Measurements from ENCODE around the gene GRIK1.

GRIK1 gene

DNA sequence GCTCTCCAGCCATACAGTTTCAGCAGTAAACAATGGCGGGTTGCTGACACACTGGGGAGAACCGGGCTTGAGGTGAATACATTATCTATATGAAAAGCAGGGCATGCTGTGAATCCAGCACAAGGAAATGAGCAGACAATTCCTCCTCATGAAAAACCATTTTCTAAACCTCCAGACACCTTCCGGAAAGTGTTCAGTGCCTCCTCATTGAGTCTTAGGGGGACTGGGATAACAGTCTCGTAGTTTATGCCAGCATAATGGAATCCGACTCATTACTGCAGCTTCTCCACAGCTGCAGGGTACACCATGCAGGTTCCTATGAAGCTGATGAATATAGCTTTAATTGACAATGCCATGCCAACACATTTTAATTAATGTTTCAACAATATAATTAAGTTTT lies 356.9 kb downstream of the GRIK1 start:
- DNase-seq: no peak

DNA sequence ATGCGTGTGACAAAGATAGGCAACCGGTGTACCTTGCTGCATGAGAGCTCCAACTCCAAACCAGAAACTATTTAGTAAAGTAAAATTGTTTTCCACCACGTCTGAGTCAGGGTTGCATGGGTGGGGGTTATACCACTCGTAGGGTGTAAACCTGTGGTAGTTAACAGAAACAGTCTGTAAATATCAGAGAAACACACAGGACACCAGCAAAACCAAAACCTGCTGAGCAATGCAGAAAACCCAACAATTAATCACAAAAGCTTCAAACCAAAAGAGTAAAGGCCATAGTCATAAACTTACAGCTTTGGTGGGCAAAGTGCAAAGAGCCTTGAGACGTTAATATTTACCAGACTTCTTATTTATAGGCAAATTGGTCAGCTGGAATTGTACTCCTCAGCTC lies 358.4 kb downstream of the GRIK1 start:
- DNase-seq: no peak

DNA sequence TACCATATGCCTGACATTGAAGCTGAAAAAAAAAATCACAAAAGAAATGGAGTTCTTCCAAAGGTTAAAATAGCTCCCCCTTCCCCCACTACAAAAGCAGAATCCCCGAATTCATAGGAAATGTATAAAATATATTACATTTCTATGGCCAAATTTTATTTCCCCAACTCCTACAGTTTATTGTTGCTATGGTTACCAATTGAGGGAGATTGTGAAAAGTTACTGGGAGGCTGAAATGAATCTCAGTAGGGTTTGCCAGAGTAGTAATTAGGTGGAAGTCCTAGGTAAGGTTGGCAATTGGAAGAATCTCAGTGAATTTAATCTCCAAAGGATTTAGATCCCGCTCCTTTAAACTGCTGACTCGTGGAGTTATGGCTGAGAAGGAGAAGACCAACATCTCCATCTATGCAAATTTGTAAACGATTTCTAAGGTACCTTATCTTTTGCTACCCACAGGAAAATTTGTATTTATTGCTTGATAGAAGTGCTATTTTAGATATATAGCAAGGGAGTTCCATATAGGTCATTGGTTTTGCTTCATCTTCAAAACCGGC lies 359.0 kb downstream of the GRIK1 start:
- DNase-seq: no peak

DNA sequence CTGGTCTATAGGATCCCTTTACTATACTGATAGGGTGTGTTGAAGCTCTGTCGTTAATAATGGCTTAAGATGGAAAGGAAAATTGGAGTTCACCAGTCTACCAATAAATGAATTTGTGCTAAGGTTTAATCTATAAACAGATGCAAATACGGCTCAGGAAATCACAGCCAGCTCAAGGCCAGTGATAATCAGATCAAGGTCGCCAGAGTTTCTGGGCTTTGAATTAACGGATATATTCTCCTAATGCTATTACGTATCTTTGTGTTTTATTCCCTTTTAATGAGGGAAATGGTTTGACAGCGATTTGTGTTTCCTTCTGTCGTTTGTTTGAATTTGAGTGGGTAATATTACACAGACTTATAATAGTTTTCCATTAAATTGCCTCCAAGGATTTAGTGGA lies 361.5 kb downstream of the GRIK1 start:
- no peak for DNase-seq

DNA sequence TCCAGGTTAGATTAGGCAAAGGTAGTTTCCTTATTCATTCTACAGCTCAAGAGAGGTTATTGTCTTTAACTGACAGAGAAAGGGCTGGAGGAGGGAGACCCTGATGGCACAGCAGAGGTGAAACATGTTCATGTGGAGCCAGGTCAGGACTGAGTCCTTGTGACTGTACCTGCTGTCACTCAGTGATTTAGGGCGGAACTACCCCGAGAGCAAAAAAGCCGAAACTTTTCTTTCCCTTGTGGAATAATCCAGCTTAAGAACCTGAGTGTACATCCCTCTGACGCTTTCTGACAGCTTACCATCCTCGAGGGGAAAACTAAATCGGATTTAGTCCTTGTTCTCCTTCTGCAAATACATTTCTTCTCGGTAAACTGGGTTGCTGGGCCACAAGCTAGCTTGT lies 367.8 kb downstream of the GRIK1 start:
- no peak for DNase-seq

DNA sequence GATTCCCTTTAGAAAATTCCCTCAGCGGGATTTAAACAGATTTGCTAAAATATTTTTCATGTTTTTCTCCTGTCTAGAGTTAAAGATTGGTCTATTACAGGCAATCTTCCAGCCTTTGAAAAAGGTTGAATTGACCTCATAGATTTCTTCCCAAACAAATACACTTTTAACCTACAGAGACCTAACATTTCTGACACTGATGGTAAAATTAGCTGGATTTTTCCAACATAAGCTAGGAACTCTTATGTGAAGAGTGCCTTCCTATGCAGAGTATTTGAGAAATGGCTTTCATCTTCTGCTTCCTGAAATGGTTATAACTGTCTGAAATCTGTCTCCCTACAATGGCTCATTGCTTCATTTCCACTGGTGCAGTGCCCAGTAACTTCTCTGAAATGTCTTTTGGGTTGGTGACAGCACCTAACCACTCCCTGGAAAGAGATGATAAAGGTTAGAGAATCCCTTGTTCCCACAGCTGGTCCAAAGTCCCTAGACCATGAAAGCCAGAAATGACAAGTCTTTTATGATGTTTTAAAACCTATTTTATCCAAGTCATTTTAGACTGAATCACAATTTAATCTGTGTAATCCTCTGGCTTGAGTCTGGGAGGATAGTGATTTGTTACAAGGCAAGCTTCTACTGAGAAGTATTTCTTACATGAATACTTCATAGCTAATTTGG lies 371.6 kb downstream of the GRIK1 start:
- no peak for DNase-seq

DNA sequence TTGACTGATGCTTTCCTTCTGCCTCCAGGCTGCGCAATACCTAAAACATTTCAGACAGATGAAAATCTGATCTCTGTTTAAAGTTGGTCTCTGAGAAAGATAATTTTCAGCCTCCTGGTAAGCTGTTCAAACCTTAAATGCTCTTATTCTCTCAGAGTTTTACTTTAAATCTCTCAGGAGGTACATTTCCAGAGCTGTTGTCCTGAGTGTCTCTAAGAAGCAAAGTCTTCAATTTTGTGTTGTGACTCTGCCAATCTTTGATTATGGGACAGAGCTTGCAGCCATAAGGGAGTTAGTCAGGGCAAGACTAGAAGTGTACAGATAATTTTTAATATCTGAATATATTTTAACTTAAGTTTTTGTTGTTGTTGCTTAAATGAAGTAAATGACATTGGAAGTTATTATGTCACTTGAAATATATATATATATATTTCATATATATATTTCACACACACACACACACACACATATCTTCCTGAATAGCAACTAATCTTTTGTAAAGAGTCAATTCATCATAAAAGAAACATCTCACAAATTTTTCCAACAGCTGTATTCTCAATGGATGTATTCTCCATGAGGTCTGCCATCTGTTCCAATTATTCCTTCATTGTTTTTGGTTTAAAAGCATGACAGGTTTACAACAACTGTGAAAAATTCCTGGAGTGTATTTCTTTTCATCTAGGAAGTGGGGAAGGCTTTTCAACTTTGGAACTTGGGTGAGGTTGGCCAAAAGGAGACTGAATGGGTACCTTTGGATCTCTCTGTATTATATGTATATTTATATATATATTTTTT lies 381.7 kb downstream of the GRIK1 start:
- no peak for DNase-seq

DNA sequence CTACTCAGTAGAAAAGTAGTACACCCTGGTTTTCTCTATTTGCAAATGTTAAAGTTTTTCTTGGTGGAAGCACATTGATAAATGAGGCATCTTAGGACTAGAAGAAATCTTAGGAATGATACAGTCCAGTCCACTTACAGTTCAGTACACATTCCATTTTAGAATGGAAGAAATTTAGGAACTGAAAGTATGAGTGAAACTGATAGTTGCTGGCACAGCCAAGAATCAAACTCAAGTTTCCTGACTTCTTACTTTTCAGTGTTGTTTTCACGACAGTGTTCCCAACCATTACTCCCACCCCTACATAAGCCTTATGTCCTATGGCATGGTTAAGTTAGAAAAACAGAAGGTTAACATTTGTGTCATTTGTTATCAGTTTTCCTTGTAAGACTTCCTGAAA lies 382.6 kb downstream of the GRIK1 start:
- DNase-seq: no peak

DNA sequence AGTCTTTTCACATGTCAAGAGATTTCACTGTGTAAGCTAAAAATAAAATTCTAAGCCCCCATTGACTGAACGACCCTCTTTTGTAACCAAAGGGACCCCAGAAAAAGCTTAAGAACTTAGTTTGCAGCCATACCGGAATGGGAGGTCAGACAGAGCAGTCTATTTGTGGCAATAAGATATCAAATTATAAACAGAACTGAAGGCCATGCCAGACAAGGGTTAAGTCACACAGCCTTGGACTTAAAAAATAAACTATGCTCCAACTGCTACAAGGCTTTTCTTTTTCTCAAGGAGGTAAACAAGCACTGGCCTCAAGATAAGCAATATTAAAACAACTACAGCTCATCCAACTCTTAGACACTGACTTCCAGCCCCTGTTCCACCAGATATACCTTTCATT lies 384.2 kb downstream of the GRIK1 start:
- no peak for DNase-seq

DNA sequence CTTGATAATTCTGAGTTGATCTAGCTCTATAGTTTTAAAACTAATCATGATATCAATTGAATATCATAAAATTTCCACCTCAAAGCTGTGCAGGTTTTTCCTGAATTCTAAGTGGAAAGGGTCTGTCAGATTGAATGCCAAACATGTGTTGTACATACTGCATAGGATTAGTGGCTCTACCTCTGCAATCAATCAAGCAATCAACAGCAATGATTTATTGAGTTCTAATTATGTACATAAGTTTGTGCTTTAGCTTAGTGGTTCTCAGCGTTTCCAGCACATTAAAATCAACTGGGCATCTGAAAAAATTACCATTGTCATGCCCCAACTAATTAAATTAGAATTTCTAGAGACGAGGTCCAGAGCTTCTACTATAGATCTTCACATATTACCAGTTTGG lies 389.6 kb downstream of the GRIK1 start:
- no peak for DNase-seq

DNA sequence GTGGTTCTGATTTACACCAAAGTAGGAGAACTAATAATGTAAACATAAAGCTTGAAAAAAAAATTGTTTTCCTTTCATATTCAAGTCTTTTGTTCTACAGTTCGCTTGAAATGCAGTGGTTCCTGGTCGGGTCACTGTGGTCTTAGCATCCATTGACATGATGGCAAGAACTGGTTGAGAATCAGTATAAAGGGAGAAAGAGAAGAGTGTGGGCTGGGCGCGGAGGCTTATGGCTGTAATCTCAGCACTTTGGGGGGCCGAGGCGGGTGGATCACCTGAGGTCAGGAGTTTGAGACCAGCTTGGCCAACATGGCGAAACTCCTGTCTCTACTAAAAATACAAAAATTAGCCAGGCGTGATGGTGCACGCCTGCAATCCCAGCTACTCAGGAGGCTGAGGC lies 390.2 kb downstream of the GRIK1 start:
- no peak for DNase-seq

DNA sequence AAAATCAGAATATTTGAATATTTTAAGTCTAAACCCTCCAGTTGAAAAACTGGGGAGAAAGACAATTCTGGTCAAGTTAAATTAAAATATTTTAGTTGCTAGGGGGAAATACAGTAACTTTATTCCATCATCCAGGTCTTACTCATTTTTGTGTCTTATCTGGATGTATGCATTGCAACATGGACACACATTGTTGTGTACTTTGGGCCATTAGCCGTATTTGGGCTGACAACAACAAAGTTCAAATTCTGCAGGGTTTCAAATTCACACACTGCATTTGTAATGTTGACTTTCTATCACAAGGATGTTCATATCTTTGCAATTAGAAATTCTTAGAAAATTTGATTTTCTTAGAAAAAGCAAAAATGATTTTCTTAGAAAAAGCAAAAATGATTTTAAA lies 391.8 kb downstream of the GRIK1 start:
- no peak for DNase-seq

DNA sequence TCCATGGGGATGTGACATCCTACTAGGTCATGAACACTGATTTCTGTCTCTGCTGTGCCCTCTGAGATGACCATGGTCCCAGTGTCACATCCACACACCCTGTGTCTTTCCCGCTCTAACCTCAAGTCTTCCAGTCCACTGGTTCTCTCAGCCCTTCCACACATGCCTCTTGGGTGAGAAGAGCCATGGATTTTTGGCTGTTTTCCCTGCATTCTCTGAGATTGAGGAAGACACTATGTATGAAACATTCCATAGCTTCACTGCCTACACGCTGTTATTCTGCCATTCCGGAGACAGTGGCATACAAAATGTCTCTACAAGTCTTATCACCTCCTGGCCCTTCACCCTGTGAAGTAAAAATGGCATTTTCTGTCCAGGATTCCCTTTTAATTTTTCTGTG lies 393.7 kb downstream of the GRIK1 start:
- no peak for DNase-seq

DNA sequence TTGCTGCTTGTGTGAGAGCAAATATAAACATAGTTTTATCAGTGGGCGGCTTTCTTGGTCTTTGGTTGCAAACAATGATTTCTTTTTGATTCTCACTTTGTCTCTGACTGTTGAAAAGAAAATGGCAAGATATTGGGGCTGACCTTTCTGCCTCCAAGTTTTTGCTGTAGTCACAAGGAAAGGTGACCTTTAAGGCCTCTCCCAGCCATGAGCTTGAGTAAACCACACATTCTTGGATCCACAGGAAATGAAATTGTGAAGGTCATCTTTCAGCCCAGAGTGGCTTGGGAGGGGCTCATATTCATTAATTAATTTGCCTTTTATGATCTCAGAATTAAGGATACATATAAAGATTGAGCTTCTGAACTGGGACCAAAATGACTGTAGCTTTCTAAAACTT lies 399.5 kb downstream of the GRIK1 start:
- no peak for DNase-seq

DNA sequence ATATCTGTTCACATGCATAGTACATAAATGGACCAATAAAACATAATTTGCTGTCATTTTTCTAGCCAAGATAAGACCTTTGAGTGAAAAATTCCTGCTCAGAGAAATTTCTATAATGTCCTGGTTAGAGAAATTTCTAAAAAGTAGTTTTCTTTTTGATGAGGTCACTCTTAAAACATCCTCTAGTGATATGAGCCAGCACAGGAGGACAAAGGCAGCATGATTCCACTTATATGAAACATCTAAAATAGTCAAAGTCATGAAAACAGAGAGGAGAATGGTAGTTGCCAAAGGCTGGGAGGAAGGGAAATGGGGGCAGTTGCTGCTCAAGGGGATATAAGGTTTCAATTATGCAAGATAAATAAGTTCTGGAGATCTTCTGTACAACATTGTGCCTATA lies 401.7 kb downstream of the GRIK1 start:
- DNase-seq: no peak

DNA sequence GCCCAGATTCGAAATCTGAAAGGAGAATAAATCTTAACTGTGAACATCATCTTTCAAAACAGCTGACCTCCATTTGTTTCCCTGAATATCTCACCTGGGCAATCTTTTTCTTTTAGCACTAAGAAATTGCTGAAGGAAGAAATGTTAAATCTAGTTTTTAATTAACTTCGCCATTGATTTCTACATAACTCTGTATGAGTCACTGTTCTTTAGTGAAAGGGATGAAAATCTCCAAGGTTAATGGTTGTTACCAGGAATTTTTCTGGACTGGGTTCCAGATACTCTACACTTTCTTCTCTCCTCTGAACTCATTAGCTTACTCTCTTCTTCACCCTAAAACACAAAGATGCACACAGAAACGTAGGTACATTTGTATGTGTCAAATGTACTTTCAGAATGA lies 405.3 kb downstream of the GRIK1 start:
- no peak for DNase-seq

DNA sequence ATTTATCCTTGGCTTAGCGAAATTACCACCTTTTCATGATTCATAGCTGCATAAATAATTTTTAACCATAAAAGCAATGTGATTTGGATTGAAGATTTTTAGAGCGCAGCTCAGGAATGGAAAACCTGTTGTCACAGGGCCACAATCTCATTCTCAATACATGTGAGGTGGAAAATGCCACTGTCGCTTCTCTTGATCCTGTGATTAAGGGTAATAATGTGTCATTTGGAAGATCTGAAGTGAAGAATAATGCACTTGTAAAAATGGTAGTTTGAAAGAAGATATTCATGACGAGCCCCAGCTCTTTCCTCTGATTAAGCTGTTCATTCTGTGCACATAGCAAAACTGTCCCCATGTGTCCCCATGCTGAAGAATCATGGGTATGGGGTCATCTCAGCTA lies 410.7 kb downstream of the GRIK1 start:
- DNase-seq: no peak

DNA sequence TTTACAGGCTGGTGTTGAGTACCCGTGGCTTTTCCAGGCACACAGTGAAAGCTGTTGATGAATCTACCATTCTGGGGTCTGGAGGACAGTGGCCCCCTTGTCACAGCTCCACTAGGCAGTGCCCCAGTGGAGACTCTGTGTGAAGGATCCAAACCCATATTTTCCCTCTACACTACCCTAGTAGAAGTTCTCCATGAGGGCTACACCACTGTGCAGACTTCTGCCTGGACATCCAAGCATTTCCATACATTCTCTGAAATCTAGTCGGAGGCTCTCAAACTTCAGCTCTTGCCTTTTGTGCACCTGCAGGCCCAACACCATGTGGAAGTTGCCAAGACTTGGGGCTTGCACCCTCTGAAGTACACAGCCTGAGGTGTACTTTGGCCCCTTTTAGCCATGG lies 413.3 kb downstream of the GRIK1 start:
- DNase-seq: no peak

DNA sequence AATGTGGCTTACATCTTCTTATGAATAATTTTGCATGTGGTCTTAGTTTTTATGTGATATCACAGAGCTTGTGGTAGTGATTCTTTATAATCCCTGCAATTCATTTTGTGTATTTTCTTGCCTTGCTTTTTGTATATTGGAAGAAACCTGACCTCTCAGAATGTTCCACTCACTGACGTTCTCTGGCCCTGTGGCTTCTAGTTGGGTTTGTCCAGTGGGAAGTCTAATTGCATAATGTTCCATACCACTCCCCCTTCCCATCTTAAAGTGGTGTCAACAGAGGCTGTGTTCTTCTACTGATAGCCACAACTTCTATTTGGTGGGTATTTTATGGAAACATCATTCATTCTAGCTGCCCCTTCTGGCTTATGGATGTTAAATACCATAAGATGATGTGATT lies 415.7 kb downstream of the GRIK1 start:
- DNase-seq: no peak

DNA sequence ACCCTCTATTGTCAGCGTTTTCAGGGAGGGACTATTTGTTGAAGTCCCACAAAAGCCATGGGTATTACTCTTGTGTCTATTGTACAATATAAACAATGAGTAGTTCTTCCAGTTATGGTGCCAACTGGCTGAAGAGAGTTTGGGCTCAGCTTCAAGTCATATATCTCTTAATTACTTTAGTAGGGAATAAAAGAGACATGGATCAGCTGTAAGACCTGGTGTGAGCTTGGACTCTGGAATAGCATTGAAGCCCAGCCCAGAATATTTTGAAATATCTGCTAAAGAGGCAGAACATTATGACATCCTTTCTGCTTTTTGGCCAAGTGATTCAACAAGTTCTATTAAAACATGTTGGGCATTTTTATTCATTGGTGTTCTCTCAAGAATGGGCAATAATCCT lies 416.1 kb downstream of the GRIK1 start:
- no peak for DNase-seq

DNA sequence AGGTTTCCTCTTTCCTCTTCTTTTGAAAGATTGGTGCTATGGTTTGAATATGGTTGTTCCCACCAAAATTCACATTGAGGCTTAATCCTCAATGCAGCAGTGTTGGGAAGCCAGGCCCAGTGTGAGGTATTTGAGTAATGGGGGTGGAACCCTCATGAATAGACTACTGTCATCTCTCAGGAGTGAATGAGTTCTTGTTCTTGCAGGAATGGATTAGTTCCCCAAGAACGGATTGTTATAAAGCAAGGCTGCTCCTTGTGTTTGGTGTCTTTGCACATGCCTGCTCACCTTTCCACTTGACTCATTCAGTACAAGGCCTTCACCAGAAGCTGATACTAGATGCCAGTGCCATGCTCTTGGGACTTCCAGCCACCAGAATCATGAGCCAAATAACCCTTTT lies 417.9 kb downstream of the GRIK1 start:
- no peak for DNase-seq

DNA sequence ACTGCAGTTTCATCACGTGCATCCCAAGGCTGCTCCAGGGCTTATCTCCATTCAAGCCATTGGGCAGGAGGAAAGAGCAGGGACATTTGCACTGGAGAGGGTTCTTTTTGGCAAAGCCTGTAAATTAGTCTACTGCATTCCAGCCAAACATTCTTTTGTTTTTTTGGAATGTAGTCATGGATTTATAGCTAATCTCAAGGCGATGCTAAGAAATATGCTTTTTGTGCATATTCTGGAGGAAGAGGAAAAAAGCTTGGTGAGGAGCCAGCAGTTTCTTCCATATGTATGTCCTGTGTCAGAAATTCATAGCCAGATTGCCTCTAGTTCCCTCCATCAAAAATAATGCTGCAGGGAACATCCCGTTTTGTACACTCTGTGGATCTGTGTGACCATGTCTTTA lies 419.6 kb downstream of the GRIK1 start:
- DNase-seq: no peak

DNA sequence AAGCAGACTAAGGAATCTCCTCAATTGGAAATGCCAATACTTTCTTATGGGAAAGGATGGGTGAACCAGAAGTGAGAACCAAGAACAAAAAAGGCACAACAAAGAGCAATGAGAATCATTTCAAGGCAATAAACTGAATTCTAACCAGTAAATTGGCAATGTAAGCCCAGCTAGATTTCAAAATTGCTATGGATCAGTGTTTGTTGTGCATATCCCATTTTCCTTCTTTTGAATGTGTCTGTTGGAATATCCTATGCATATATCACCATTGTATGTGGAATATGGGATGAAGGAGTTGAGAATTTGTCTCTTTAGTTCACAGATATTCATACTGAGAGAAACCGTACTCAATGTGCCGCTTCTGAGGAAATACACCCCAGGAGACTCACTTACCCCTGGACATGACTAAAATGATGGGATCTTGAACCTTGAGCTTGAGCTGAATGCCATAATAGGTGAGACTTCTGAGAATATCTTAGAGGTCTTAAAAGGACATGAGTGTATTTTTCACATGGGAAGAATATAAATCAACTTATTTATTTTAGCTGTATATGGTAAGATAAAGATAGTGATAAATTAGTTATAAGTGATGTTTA lies 425.0 kb downstream of the GRIK1 start:
- no peak for DNase-seq

DNA sequence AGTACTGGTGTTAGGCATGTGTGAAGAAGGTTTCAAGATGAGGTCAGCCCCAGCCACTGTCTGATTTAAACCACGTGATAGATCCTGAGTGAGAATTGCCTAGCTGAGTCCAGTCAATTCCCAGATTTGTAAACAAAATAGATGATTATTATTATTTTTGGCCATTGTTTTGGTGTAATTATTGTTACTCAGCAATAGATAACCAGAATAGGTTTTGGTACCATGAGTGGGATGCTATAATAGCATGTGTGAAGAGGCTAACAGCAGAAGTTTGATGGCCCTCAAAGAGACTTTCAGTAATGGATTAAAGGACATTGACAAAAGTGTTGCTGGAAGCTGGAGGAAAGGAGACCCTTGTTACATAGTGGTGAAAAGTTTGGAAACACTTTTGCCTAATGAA lies 426.3 kb downstream of the GRIK1 start:
- no peak for DNase-seq

Data from CD4-positive, alpha-beta T cell treated with Interleukin-12 subunit alpha and Interleukin-12 subunit beta, for 1 hour (primary cell).